ENCODE data around the gene MSANTD7. TPM values are rescaled to one million over a fixed set of nuclear protein-coding genes. Genes with fewer than 3 reads are reported as not detected.

The MSANTD7 gene
- total and polyA plus RNA-seq, 2 of the 13 experiments (the other 11 are each of a cell fraction or from before 2014, with no cell fraction given), result 3.7 to 16.7 TPM

- TF ChIP-seq HINFP (CRISPR knock-in tag; IDR thresholded peaks at IDR 0.05; ENCODE audit: low read depth), result peak; percentile 85
- no peak for TF ChIP-seq ZBTB21 (CRISPR knock-in tag; IDR thresholded peaks at IDR 0.05)
- TF ChIP-seq XBP1 (CRISPR knock-in tag; IDR thresholded peaks at IDR 0.05), result no peak; the same call in 1 of the 2 replicates
- peak; percentile 59 for TF ChIP-seq ZNF564 (CRISPR knock-in tag; IDR thresholded peaks at IDR 0.05)
- peak; percentile 75 for TF ChIP-seq ZC3H13 (CRISPR knock-in tag; IDR thresholded peaks at IDR 0.05)
- no peak for TF ChIP-seq MAFF (IDR thresholded peaks at IDR 0.05; ENCODE audit: low read depth, low read length)
- no peak for TF ChIP-seq RFX1 (IDR thresholded peaks at IDR 0.05)
- no peak for TF ChIP-seq PPARG (CRISPR knock-in tag; conservative IDR thresholded peaks at IDR 0.05)
- TF ChIP-seq ELK4 (CRISPR knock-in tag; IDR thresholded peaks at IDR 0.05; ENCODE audit: borderline replicate concordance), result no peak
- TF ChIP-seq DZIP1 (CRISPR knock-in tag; IDR thresholded peaks at IDR 0.05), result no peak
- peak; percentile 55; the same call in 1 of the 2 replicates for TF ChIP-seq ZNF367 (CRISPR knock-in tag; IDR thresholded peaks at IDR 0.05; ENCODE audit: borderline replicate concordance)
- peak; percentile 78 for TF ChIP-seq MEF2D (CRISPR knock-in tag; IDR thresholded peaks at IDR 0.05)
- TF ChIP-seq ZNF251 (CRISPR knock-in tag; IDR thresholded peaks at IDR 0.05), result no peak
- 0 out of 2 replicates have a peak, but pooled peaks have one; percentile 67 for TF ChIP-seq ARHGAP35 (CRISPR knock-in tag; IDR thresholded peaks at IDR 0.05; ENCODE audit: borderline replicate concordance)
- no peak for TF ChIP-seq RARG (CRISPR knock-in tag; IDR thresholded peaks at IDR 0.05; ENCODE audit: low read depth)
- TF ChIP-seq HIVEP1 (CRISPR knock-in tag; IDR thresholded peaks at IDR 0.05), result peak; percentile 85
- 0 out of 2 replicates have a peak, but pooled peaks have one; percentile 58 for TF ChIP-seq GZF1 (CRISPR knock-in tag; IDR thresholded peaks at IDR 0.05)
- TF ChIP-seq ZFP1 (CRISPR knock-in tag; IDR thresholded peaks at IDR 0.05), result 0 out of 2 replicates have a peak, but pooled peaks have one; percentile 67
- no peak for TF ChIP-seq AHR (CRISPR knock-in tag; IDR thresholded peaks at IDR 0.05)
- TF ChIP-seq PHF5A (CRISPR knock-in tag; IDR thresholded peaks at IDR 0.05; ENCODE audit: low read depth, unreplicated experiment), result no peak
- TF ChIP-seq FOXK2 (IDR thresholded peaks at IDR 0.05), result no peak
- TF ChIP-seq ZNF773 (CRISPR knock-in tag; IDR thresholded peaks at IDR 0.05; ENCODE audit: borderline replicate concordance), result peak; percentile 78; the same call in 1 of the 2 replicates
- peak; percentile 59 for TF ChIP-seq MNT (IDR thresholded peaks at IDR 0.05)
- peak; percentile 43; the same call in 1 of the 2 replicates for TF ChIP-seq MAZ (IDR thresholded peaks at IDR 0.05; ENCODE audit: borderline replicate concordance, low read depth, low read length)
- TF ChIP-seq MAZ (CRISPR knock-in tag; IDR thresholded peaks at IDR 0.05; ENCODE audit: low read depth), result peak; percentile 74; the same call in 1 of the 2 replicates
Measured at GRCh38 chr10:14878266-14879123, 40.4 kb downstream of the MSANTD7 start, which contains the start of gene SUV39H2 (continued).
